ENCODE measurements around the gene SLC26A4. TPM values are rescaled to one million over a fixed set of nuclear protein-coding genes. Genes with fewer than 3 reads are reported as not detected.

Gene SLC26A4
- total RNA-seq, 1 donor from 2014 or later: 3.2 TPM

DNA sequence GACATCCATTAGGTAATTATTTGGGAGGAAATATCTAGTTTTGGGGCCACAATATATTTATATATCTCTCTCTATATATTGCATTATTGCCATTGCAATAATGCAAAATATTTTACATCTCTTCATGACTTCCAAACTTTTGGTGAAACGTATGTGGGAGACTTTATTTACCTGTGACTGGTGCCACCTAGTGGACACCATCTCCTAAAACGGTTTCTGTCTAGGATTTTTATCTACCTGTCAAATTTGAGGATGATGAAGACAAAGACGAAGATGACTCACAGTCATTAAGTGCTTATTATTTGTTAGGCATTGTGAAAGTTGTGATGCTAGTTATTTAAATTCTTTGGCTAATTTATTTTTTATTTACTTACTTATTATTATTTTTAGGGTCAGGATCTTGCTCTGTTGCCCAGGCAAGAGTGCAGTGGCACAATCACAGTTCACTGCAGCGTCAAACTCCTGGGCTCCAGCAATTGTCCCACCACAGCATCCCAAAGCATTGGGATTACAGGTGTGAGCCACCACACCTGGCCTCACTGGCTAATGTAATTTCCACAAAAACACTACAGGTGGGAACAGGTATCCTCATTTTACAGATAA is 64.6 kb downstream of the SLC26A4 start:
- DNase-seq (ENCODE audit: low spot score) (peak; percentile 62), ATAC-seq (no peak)
- intact Hi-C loops (cut with DNase I): loop anchor here (10.0 kb wide), 2 partner anchors 150 to 260 kb away; no protein-coding TSS in a partner anchor

DNA sequence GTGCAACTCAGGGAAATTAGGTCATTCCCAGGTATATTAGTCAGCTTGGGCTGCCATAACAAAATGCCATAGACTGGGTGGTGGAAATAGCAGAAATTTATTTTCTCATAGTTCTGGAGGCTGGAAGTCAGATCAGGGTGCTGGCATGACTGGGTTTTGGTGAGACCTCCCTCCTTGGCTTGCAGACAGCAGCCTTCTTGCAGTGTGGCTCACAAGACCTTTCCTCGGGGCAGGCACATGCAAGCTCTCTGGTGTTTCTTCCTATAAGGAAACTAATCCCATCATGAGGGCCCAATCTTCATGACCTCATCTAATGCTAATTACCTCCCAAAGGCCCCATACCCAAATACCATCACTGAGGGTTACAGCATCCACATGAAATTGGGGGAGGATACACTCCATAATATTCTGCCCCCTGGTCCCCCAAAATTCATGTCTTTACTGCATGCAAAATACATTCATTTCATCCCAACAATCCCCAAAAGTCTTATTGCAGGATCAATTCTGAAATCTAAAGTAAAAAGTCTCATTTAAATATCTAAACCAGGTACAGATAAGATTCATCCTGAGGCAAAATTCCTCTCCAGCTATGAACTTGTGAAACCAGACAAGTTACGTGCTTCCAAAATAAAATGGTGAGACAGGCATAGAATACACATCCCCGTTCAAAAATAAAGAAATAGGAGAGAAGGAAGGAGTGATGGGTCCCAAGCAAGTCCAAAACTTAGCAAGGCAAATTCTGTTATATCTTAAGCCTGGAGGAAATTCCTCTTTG is 65.9 kb downstream of the SLC26A4 start:
- intact Hi-C loops (cut with DNase I): loop anchor here (10.0 kb wide), 2 partner anchors 148 to 262 kb away; no protein-coding TSS in a partner anchor
- no peak for ATAC-seq
- no peak for DNase-seq (ENCODE audit: low spot score)

DNA sequence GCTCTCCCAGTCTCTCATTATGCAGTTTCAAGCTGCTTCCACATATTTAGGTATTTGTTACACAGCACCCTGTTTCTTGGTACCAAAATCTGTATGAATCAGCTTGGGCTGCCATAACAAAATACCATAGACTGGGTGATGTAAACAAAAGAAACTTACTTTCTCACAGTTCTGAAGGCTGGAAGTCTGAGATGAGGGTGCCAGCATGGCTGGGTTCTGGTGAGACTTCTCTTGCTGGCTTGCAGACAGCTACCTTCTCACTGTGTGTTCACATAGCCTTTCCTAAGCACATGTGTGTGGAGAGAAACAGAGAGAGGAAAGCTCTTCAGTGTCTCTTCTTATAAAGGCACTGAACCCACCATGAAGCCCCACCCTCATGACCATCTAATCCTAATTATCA is 67.6 kb downstream of the SLC26A4 start:
- ATAC-seq (no peak), DNase-seq (ENCODE audit: low spot score) (no peak)
- intact Hi-C loops (cut with DNase I): loop anchor here (10.0 kb wide), 2 partner anchors 147 to 263 kb away; no protein-coding TSS in a partner anchor

DNA sequence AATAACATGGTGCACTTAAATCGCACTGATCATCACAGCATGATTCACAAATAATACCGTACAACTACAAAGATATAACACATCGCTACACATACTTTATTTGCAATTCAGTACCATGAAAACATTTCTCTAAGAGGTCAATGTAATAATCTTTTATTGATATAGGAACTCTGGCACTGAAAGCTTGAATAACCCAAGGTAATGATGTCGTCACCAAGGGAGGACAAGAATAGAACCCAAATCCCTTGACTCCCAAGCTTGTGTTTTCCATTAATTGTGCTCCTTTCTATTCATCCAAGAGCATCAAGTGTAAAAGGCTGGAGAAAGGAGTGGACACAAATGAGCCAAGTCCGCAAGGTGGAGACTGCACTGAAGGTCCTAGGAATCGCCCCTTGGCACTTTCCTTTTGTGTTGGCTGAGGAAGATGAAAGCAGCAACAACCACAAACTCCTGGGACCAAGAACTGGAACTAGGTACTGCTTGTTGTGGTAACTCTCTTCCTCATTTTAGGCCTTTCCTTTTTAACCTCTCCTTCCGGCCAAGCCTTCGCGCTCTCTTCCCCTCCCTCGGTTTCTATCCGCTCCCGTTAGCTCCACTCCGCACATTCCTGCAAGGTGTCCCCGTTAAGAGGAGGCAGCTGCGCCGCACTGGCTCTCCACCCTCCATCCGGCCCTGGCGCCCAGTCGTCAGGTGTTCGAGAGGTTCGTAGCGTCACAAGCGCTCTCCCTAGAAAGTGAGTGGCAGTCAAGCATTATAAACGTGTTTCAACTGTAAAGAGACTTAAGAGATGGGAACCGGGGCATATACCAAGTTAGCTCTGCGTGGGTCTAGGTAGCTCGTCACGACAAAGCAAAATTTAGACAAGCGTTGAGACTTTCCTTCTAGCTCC is 82.3 kb downstream of the SLC26A4 start:
- ATAC-seq: peak; percentile 55
- DNase-seq (ENCODE audit: low spot score): peak; percentile 75
- intact Hi-C loops (cut with DNase I): loop anchor here (5.0 kb wide), 1 partner anchor 139 kb away; no protein-coding TSS in a partner anchor

DNA sequence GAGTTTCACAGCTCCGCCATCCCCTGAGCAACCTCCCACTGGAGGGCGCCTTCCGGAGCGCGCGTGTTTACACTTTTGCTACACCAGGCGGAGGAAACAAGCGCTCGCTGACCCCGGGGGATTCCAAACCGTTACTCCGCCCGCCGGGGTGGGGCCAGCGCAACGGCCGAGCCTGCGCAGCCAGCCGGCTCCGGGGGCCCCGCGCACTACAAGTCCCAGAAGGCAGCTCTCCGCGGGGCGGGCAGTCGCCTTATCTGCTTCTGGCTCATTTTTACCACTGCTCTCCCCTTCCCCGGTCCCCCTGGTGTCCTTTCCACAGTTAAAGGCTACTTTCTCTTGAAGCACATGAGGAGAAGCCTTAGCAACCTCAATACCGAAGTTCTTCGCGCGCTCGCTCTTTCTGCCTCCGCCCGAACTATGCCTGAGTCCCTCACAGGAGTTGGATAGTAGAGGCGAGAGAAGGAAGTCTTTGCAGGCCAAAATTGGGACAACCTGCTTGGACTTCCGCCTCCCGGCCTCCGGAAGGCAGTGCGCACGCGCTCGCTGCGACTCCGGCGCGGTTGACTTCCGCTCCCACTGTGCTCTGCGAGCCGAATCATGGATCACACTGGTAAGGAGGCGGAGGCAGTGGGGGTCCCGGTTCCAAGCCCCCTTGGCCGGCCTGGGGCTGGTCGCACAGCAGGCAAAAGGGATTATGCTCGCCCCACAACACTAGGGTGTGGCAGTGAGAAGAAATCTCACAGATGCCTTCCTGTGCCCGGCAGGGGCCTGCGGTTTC is 83.1 kb downstream of the SLC26A4 start, which contains the start of gene CBLL1:
TSS of gene CBLL1 (plus strand) at position 576 of the 778 bp plus-strand sequence. CDS start at position 598, 22 bp downstream.
- ATAC-seq: peak; percentile 99
- intact Hi-C loops (cut with DNase I): loop anchor here (5.0 kb wide), 1 partner anchor 139 kb away; no protein-coding TSS in a partner anchor
- DNase-seq (ENCODE audit: low spot score): peak; percentile 97

DNA sequence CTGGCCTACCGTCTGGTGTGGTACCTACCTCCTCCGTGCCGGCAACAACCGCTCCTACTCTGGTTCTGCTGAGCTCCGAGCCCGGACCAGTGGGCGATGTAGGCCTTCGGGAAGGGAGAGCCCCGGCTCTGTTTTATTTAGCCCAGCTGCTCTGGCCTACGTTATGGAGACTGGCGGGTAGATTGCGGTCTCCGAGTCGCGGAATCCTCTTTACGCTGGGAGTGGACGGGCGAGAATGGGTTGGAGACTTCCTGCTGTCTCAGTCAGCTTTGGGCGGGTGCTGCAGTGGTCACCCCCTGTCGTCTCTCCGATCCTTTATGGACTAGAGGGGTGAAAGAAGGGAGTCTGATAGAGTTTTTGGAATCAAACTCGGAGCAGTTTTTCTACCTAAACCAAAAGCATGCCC is 83.7 kb downstream of the SLC26A4 start:
- ATAC-seq (peak; percentile 47), DNase-seq (ENCODE audit: low spot score) (no peak)
- intact Hi-C loops (cut with DNase I): loop anchor here (5.0 kb wide), 1 partner anchor 138 kb away; no protein-coding TSS in a partner anchor

DNA sequence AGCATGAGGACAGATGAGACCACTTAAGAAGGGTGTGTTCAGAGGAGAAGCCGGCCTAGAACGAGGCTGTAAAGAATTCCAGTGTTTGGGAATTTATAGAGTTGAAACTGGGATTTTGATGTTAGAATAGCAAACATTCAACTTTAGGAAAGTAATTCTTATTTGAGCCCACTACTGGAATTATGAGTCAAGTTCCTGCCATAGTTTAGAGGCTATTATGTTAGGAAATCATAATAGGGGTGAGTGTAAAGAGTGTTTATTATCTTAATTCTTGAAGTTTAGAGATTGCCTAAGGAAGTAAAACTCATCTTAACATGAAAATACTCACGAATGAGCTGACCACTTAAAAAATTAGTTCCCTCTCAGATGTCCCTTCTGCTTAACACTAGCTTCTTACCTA is 85.4 kb downstream of the SLC26A4 start:
- DNase-seq (ENCODE audit: low spot score) (no peak), ATAC-seq (no peak)
- intact Hi-C loops (cut with DNase I): no loop called here

DNA sequence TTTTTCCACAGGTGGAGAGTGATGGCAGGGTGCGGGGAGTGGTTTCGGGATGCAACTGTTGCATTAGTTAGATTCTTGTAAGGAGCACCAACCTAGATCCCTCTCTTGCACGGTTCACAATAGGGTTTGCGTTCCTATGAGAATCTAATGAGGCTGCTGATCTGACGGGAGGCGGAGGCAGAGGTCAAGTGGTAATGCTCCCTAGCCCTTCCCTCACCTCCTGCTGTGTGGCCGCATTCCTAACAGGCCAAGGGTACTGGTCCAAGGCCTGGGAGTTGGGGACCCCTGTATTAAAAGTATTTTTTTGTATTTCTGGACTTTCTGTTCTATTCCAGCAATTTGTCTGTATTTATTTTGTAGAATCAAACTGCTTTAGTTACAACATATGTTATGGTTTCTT is 90.5 kb downstream of the SLC26A4 start:
- DNase-seq (ENCODE audit: low spot score) (no peak), ATAC-seq (no peak)
- intact Hi-C loops (cut with DNase I): no loop called here

DNA sequence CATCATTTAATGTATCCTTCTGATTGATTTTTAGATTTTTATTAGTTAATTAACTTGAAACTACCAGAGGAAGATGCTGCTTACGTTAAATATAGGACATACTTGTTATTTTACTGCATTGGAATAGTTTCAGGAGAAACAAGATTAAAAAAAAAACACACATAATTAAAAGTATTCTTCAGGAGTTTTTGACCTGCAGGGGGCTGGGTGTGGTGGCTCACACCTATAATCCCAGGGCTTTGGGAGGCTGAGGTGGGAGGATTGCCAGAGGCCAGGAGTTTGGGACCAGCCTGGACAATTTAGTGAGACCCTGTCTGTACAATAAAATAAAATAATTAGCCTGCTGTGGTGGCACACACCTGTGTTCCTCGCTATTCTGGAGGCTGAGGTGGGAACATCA is 94.0 kb downstream of the SLC26A4 start:
- no peak for DNase-seq (ENCODE audit: low spot score)
- intact Hi-C loops (cut with DNase I): no loop called here
- ATAC-seq: no peak

DNA sequence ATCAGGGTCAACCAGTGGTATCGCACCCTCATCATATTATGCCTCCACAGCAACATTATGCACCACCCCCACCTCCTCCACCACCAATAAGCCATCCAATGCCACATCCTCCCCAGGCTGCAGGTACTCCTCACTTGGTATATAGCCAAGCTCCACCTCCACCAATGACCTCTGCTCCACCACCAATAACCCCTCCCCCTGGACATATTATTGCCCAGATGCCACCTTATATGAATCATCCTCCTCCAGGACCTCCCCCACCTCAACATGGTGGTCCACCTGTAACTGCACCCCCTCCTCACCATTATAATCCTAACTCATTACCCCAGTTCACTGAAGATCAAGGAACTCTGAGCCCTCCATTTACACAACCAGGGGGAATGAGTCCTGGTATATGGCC is 98.0 kb downstream of the SLC26A4 start:
- intact Hi-C loops (cut with DNase I): no loop called here
- DNase-seq (ENCODE audit: low spot score) (no peak), ATAC-seq (no peak)

DNA sequence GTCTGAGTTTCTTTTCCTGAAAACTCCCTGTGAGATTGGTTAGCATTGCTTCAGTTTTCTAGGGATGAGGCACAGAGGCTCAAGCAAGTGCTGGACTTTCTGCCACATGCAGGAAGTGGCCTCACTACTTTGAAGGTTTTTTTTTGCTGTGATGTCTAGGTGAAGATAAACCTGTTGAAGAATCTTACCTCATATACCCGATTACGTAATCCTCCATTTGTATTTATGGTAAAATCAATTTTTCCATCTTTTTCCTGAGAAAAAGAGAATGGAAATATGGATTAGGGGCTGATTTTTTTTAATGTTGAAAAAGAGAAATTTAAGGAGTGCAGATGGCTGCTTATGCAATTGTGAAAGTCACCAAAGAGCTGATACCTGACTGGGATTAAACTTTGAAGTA is 106.8 kb downstream of the SLC26A4 start:
- no peak for DNase-seq (ENCODE audit: low spot score)
- no peak for ATAC-seq
- intact Hi-C loops (cut with DNase I): no loop called here

Other genes with a start within 250 kb of the SLC26A4 start
- not detected for gene GPR22, start 190.8 kb upstream of the SLC26A4 start, total RNA-seq
- gene COG5, start 96.9 kb upstream of the SLC26A4 start, total RNA-seq: 55.7 TPM
- gene DUS4L, start 96.9 kb upstream of the SLC26A4 start, total RNA-seq: 6.6 TPM
- 76.4 TPM for gene BCAP29, start 80.6 kb upstream of the SLC26A4 start, total RNA-seq
- gene CBLL1, start 83.3 kb downstream of the SLC26A4 start, total RNA-seq: 24.0 TPM
- gene SLC26A3, start 142.4 kb downstream of the SLC26A4 start, total RNA-seq: not detected
- 60.9 TPM for gene DLD, start 230.4 kb downstream of the SLC26A4 start, total RNA-seq